NCI-H1417 treated with DMSO at 0.1 percent for 48 hours (cell line): ENCODE data around the gene NRP1.
A peak's percentile ranks its signal among the peaks of the same experiment; 100 is the strongest.
"Not testable (repeated sequence)": the region's sequence is repeated elsewhere in the genome, so short reads cannot be mapped to it uniquely, and the experiment has no call there.

Source experiments
- DNase-seq: peaks from one replicate; lab custom pipeline; 2025; lab: John Stamatoyannopoulos, UW

Gene NRP1

DNA sequence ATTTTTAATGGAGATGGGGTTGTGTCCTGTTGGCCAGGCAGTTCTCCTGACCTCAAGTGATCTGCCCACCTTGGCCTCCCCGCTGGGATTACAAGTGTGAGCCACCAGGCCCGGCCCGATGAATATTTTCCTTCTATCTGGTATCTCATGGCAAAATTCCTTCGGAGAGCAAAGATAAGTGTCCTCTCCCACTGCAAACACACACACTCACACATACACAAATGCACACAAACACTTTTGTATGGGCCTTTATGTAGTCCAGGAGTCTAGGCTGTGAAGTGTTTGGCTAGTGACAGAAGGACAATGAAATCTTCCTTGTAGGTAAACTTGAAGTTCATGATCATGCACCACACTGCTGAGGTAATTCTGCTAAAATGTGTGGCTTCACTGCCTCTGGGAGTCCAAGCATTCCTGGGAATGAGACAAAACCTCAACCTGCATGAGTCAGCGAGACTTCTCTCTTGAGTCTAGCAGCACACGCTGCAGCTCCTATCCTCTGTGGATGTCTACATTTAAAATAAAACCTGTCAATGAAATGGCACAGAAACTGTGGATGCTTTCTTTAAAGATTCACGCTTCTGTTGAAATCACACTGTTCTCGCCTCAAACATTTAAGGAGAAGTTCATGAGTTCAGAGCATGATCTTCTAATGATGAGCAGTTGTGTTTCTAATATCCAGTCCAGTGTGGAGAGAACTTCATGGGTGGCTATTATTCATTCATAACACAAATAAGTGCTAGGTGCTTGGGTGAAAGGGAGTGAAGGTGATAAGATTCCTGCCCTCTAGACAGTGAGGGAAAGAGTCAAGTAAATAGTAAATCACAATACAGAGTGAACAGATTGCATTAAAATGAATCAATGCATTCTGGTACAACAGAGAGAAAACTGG, 96.5 kb downstream of the NRP1 start:
- no peak for DNase-seq

DNA sequence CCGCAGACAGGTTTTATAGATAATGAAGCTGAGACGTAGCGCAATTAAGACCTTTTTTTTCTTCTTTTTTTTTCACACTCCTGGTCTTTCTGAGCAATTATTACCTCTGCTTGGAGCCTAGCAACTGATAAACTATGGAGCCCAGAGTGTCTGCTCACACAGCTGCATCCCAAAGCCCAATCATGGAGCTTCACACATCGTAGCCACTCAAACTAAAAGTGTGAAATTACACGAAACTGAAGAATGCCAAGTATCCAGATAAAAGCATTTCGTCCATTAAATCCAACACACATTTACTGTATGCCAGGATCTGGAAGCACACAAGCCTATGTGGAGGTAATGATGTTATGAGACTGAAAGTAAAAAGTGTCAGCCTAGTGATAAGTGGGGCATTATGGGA, 97.6 kb downstream of the NRP1 start:
- DNase-seq, result no peak

DNA sequence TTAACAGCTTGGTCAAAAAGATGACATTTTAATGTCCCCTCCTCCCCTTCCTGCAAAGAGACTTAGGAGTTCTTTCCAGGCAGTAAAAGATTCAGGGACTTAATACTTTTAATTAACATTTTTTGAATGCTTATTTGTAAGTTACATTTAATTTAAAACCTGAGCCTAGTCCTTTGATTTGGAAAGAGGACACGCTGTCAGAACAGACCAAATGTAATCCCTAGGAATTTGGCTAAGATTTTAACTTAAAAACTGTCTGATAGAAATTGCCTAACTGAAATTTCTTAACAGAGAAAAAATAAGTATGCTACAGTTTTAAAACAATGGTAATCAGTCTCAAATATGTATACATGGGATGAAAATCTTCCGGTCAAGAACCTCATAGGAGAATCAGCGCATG, 98.5 kb downstream of the NRP1 start:
- no peak for DNase-seq

DNA sequence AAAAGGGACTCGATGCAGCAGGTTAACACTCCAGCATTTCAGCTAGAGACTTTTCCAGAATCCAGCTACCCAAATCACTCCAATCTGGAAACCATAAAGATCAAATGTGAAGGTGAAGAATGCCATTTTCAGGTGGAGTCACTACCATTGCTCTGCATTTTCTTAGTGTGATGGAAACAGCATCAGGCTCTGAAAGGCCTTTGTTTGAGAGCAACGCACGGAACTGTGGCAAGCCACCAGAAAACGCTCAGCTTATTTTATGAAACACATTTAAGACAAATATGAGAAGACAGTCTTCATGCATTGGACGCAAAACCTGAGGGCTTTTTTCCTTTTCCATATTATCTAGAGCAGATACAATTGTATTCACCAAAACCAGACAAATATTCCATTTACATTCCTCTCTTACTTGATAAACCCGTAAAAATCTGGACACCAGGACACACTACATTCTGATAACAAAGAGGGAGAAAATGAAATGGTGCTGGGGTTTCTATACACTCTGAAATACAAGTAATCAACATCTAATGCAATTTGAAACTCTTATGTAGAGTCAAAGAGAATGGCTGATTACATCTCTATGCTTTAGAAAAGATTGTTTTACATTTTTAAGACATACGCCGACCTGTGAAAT, 99.1 kb downstream of the NRP1 start:
- no peak for DNase-seq

DNA sequence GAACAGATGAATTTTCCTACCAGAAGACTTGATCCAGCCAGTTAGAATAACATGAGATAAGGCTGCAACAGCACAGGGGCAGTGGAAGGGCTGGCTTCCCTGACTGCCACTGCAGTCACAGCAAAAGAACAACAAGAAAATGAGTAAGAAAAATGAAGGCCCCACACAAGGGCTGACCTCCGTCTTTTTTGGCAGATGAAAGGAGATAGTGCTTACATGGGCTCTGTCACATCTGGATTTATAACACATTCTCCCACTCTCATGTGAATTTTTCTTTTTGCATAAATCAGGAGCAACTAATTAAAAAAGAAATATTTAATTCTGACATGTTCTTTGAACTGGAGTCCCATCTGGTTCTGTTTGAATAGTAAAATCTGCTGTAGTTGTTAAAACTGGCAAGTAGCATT, 99.6 kb downstream of the NRP1 start:
- no peak for DNase-seq

DNA sequence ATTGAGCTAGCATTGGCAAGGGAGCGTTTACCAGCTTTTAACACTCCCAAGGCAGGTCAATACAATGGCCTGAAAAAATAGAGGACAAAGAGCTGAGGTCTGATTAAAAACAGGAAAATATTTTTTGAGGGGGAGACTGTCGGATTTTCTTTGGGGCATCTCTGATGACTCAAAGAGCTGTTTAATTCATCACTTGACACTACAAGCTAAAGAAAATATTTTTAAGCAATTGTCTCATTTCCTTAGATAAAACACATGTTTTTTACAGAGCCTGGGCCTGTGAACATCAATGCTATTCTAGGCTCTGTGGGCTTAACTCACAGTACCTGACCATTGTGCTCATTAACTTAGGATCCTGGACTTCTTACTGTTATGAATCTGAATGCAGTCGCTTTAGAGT, 100.8 kb downstream of the NRP1 start:
- no peak for DNase-seq

DNA sequence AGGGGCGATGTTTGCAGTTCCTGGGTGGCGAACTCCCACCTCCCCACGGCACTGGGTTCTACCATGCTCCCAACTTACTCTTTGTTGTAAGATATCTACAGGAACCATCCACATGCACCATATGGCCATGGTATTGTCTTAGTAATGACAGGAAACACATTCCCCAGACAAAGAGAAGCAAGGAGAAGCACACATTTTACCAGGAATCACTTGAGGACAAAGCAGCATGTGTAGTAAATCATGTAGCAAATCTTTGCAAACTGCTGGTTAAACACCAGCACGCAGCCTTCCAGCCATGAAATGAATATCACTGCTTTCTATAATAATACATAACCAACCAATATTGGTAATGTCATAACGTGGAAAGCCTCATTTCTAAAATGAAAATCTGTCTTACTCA, 101.2 kb downstream of the NRP1 start:
- DNase-seq, result no peak

DNA sequence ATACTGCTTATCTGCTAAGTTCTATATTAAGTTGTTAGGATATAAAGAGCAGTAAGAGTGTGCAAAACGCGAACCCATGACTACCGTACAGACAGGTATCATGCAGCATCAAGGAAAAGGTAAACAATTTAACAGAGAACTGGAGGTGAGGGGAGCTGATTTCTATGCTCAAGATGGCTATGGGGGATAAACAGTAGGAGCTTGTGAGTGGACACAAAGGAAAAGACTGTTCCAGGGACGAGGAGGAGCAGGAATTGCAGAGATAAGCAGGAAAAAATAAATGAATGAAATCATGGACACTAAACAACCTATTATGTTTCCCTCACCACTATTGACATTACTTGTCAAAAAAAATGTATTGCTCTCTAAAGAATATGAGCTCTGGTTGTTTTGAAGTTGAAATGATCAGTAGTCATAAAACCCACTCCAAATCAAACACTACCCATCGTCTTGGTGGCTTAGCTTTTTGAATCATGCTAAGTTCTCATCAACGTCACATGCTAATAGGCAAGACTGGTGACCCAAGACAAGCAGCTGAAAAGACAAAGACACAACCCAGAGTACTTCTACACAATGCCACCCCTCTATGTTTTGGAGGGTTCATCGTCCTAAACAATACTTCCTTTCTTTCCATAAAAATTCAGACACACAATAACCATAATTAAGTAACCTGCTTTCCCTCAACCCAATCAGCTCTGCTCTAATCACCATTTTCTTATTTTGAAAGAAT, 102.7 kb downstream of the NRP1 start:
- no peak for DNase-seq

DNA sequence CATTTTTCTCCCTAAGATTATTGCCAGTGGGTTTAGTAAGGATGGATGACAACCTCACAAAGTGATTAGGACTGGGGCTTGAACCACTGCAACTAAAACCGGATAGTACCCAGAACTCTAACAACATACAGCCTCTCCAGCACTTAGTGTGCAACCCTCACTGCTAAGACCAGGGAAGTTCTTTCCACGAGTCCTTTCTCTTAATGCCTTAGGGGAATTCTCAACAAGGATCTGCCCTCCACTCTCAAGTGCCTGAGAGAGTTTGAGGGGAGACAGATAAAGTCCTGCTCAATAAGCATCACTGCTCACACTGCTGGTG, 104.6 kb downstream of the NRP1 start:
- no peak for DNase-seq

DNA sequence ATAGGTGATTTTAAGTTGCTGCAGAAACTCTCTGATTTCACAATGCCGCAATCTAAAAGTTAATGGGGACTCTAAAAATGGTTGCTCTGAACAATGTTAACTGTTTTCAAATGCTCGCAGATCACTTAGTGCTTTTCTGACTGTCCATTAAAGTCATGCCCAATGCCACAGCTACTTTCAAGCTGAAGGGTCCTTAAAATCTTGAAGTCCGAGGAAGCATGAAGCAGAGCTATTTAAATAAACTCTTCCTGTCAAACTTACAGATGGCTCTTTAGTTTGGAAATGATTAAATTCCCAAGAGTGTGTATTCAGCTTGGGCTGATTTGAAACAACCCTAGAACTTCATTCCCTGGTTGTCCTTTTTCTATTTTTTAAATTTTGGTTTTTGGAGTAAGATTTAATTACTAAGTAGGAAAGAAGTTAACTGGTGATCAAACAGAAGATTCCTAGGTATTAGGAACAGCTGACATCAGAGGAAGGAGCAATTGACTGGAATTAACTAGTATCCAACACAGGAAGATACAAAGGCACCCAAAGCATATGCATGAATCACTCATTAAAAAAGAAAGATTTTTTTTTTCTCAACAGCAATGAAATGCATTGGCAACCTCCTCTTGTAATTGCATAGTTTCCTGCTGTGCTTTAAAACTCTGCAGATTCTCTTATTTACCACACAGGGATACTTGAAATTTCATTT, 105.1 kb downstream of the NRP1 start:
- DNase-seq, result no peak

DNA sequence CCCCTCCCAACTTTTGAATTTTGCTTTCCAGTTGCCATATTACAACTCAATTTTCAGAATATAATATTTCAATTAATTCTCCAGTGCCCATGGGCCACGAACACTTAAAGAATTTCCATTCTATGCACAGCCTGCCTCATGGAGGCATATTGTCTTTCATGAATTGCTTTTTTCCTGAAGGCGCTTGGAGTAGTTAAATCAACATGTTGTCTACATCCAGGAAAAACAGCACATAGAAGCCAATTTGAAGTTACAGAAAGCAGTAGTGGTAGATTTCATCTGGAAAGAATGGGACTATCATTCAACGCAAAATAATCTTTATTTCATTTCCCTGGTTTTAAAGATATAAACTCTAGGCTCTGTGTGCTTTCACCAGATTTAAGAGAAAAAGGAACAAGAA, 106.0 kb downstream of the NRP1 start:
- no peak for DNase-seq

DNA sequence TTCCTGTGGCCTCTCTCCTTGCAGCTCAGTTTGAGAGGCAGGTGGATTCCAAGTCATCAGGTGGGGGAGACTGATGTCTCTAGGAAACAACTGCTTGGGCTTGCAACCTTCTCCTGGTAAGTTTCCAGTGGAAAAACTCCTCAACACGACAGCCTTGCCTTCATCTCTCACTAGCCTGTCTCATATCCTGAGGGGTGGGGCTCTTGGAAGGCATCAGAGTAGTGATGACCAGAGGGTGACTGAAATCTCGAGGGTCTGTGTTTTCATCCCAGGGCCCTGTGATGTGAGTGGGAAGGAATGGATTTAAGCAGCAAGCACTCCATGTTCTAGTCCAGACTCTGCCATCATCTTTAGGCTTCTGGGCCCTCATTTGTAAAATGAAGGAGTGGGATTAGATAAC, 107.0 kb downstream of the NRP1 start:
- no peak for DNase-seq

DNA sequence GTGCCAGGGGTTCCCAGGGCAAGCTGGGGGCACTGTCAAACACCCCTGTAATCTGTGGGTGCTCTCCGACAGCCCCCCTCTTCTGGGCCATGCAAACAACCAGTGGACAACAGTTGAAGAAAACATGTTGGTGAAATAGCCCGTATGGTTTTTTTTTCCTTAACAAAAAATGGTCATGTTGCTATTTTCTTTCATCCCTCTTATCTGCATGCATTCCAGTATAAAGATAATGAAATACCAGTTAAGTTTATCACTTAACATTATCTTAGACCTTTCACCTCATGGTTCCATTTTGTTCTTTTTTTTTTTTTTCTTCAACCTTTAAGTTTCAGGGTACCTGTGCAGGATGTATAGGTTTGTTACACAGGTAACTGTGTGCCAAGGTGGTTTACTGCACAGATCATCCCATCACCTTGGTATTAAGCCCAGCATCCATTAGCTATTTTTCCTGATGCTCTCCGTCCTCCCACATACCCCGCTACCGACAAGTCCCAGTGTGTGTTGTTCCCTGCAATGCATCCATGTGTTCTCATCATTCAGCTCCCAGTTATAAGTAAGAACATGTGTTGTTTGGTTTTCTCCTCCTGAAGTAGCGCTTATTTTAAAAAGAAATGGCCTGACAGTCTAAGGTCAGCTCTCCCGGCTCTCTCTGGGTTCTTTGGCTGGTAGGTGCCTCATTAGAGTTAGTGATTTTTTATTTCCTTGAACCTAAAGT, 110.1 kb downstream of the NRP1 start:
- no peak for DNase-seq

DNA sequence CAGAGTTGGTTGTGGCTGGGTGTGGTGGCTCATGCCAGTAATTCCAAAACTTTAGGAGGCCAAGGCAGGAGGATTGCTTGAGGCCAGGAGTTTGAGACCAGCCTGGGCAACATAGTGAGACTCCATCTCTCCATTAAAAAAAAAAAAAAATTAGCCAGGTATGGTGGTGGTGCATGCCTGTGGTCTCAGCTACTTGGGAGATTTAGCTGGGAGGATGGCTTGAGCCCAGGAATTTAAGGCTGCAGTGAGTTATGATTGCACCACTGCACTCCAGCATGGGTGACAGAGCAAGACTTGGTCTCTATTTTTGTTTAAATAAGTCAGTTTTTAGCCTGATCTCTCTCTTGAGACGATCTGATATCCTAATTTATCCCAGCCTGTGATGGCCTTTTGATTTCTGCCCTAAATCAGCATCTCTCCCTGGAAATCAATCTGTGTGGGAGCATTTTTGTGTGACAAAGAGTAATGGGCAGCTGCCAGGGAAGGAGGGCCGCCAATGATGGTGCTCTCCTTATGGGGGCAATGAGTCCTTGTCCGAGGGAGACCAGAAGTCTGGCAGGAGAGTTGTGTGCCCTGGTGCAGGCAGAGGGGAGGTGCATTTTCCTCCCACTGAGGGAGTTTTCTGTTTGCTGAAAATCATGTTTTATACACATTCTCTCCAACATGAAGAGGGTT, 111.0 kb downstream of the NRP1 start:
- no peak for DNase-seq

DNA sequence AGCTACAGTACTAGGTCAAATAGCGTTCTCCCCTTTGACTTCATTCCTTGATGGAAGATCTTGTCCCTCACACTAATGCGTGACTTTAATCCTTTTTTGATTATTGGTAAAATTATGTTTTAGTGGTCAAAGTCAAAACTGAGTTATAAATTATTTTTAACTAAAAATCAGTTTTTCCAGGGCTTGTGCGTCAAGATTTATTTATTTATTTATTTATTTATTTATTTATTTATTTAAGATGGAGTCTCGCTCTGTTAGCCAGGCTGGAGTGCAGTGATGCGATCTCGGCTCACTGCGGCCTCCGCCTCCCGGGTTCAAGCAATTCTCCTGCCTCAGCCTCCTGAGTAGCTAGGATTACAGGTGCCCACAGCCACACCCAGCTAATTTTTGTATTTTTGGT, 112.2 kb downstream of the NRP1 start:
- not testable (repeated sequence) for DNase-seq

DNA sequence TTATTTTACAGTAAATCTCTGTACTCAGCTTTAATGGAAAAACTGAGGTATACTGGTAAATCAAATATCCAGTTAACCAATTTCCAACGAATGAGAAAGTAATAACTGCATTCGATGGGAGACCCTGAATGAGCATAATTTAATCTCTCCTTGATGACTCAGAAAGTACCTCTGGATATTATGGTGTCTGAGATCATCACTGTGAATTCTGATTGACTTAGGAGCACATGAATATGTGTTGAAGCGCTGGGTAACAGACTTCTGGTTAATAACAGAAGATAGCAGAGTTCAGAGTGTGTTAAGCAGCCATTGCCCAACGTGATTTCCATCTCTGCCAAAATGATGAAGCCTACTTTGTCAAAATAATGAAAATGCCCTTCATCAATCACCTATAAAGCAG, 116.6 kb downstream of the NRP1 start:
- no peak for DNase-seq

DNA sequence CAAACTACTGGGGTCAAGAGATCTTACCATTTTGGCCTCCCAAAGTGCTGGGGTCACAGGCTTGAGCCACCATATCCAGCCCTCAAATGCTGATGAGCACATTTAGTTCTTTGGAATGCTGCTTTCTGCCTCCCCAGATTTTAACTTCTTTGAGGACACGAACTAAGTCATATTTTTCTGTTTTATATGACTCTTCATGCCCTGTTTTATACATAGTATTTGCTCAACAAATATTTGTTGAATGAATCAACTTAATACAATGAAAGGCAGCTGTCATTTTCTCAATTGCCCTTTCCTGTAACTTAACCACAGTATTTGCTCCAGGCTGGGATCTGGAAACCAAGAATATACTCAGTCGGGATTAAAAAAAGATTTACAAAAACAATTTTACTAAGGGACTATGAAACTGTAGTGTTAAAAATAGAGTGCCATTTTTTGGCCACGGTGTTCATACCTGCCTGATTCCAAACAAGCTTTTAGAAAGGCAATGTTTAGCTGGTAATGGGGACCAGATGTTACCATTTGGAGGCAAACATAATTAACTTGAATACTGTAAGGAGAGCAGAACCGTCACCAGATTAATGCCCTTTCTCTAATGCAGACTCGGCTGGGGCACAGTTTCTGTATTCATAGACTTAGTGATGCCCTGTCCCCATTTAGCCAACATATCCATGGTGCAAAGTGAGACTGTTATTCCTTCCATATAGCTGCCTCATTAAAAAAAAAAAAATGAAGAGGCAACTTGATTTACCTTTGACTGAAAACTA, 117.6 kb downstream of the NRP1 start:
- DNase-seq, result peak; percentile 2

DNA sequence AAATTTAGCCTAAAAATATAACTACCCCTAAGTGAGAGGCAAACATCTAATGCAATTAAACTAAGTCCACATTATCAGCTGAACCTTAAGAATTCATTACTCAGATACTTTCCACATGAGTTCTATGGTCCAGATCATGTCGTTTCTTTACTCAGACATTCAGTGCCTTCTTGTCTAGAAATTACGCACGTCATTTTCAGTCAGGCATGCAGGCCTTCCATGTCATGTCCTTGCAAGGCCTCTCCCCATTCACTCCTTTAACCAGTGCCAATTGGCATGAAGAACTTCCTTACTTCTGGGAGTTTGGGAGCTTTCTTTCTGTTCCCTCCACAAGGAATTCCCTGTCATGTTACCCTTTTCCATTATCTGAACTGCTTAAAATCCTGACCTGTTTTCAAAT, 118.8 kb downstream of the NRP1 start:
- no peak for DNase-seq

DNA sequence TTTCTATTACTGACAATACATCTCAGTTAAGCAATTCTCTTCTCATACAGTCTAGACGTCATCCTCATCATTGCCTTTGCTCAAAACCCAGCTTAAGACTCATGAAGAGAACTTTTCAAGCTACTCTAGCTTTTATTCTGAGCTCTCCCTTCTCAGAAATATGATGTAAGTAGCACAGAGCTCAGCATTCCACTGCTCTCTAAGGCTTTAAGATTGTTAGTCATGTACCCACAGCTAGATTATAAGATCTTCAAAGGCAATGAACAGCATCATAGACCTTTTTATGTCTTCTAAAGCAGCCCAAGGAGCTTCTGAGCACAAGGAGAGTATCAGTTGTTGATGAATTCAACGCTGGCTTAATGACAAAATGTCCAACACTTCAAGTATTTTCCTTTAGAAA, 119.3 kb downstream of the NRP1 start:
- DNase-seq, result no peak

DNA sequence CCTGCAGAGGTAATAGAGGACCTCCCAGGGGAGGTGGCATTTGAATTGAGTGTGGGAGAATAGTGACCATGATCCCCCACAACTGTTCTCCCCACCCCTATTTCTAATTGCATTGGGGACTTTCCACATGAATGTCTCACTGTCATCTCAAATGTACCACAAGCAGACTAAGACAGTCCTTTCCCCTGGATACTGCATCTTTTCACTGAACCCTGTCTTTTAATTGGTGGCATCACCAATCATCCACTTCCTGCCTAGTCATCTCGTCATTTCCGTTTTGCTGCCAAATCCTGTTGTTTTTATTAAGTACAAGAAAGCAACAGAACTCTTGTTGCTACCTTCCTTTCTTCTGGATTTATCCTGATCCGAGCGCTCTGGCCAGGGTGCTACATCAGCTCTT, 120.3 kb downstream of the NRP1 start:
- DNase-seq, result no peak
